Activated naive CD8-positive, alpha-beta T cell treated with anti-CD3 and anti-CD28 coated beads, Interleukin-2, amount 50 U/mL, for 24 hours (primary cell): ENCODE data around the gene EZH1.

Source experiments
- ATAC-seq: fragments of 150-1000 bp; cut with Tn5 transposase; one replicate; pipeline ENCODE4 v1.10.0; 2021
- DNase-seq: peaks from one replicate; pipeline ENCODE4 v3.0.0; 2021
- H3K27ac Mint-ChIP-seq: one replicate; pipeline ENCODE4 v1.8.0; 2021; ENCODE audit warnings: mild to moderate bottlenecking, mixed read lengths
- H3K27me3 Mint-ChIP-seq: one replicate; pipeline ENCODE4 v1.8.0; 2021; ENCODE audit warnings: mixed read lengths
- H3K36me3 Mint-ChIP-seq: one replicate; pipeline ENCODE4 v1.8.0; 2021; ENCODE audit warnings: low read depth, mixed read lengths
- H3K4me1 Mint-ChIP-seq: one replicate; pipeline ENCODE4 v1.8.0; 2021; ENCODE audit warnings: mixed read lengths
- H3K4me3 Mint-ChIP-seq: one replicate; pipeline ENCODE4 v1.8.0; 2021; ENCODE audit warnings: mild to moderate bottlenecking, moderate library complexity, mixed read lengths
- H3K9me3 Mint-ChIP-seq: one replicate; pipeline ENCODE4 v1.8.0; 2021; ENCODE audit warnings: mixed read lengths

The EZH1 gene

GRCh38 chr17:42706732-42707131, 38.1 kb downstream of the EZH1 start:
- Mint-ChIP-seq H3K27ac (no peak overlapping the region), H3K36me3 (peaks cover 59% of the 10 kb centered on the region), H3K9me3 (no peaks in the 10 kb centered on the region), H3K4me3 (no peak overlapping the region), H3K27me3 (no peaks in the 10 kb centered on the region), H3K4me1 (peaks cover 25% of the 10 kb centered on the region)
- DNase-seq (peak; percentile 54), ATAC-seq (peak; percentile 42)

GRCh38 chr17:42704837-42705494, 39.9 kb downstream of the EZH1 start:
- Mint-ChIP-seq H3K9me3 (no peaks in the 10 kb centered on the region), H3K4me1 (peaks cover 25% of the 10 kb centered on the region), H3K27ac (peak overlapping the region; percentile 35), H3K36me3 (peaks cover 48% of the 10 kb centered on the region), H3K27me3 (no peaks in the 10 kb centered on the region), H3K4me3 (no peak overlapping the region)
- DNase-seq: peak; percentile 42
- ATAC-seq: peak; percentile 86

- peaks cover 25% of the 10 kb centered on the region for H3K4me1 Mint-ChIP-seq
- ATAC-seq: no peak
- DNase-seq: no peak
- no peaks in the 10 kb centered on the region for H3K27me3 Mint-ChIP-seq
- H3K4me3 Mint-ChIP-seq: no peak overlapping the region
- H3K36me3 Mint-ChIP-seq: peaks cover 47% of the 10 kb centered on the region
- H3K9me3 Mint-ChIP-seq: no peaks in the 10 kb centered on the region
- peak overlapping the region; percentile 35 for H3K27ac Mint-ChIP-seq
Observed at GRCh38 chr17:42704490-42704836, 40.4 kb downstream of the EZH1 start.

GRCh38 chr17:42702446-42702845, 42.4 kb downstream of the EZH1 start:
- Mint-ChIP-seq H3K4me3 (no peak overlapping the region), H3K27ac (no peak overlapping the region), H3K4me1 (peaks cover 20% of the 10 kb centered on the region), H3K36me3 (peaks cover 36% of the 10 kb centered on the region), H3K9me3 (no peaks in the 10 kb centered on the region), H3K27me3 (no peaks in the 10 kb centered on the region)
- ATAC-seq (no peak), DNase-seq (no peak)

- Mint-ChIP-seq H3K27me3 (no peaks in the 10 kb centered on the region), H3K4me3 (no peak overlapping the region)
- ATAC-seq: no peak
Observed at GRCh38 chr17:42700586-42701289, 44.1 kb downstream of the EZH1 start.

GRCh38 chr17:42699415-42699740, 45.5 kb downstream of the EZH1 start:
- ATAC-seq: no peak
- Mint-ChIP-seq H3K9me3 (no peaks in the 10 kb centered on the region), H3K36me3 (peaks cover 21% of the 10 kb centered on the region)

More at GRCh38 chr17:42700586-42701289, 44.1 kb downstream of the EZH1 start:
- Mint-ChIP-seq H3K36me3 (peaks cover 27% of the 10 kb centered on the region), H3K9me3 (no peaks in the 10 kb centered on the region), H3K4me1 (peaks cover 9% of the 10 kb centered on the region), H3K27ac (no peak overlapping the region)
- no peak for DNase-seq

GRCh38 chr17:42698736-42699414, 46.0 kb downstream of the EZH1 start:
- DNase-seq (no peak), ATAC-seq (no peak)
- Mint-ChIP-seq H3K4me1 (no peaks in the 10 kb centered on the region), H3K27ac (no peak overlapping the region), H3K9me3 (no peaks in the 10 kb centered on the region), H3K36me3 (peaks cover 18% of the 10 kb centered on the region), H3K27me3 (no peaks in the 10 kb centered on the region), H3K4me3 (no peak overlapping the region)

More at GRCh38 chr17:42699415-42699740, 45.5 kb downstream of the EZH1 start:
- H3K27ac Mint-ChIP-seq: no peak overlapping the region
- no peak for DNase-seq
- peaks cover under 1% of the 10 kb centered on the region for H3K4me1 Mint-ChIP-seq
- H3K27me3 Mint-ChIP-seq: no peaks in the 10 kb centered on the region
- no peak overlapping the region for H3K4me3 Mint-ChIP-seq

- ATAC-seq (no peak), DNase-seq (no peak)
- peaks cover 7% of the 10 kb centered on the region for H3K36me3 Mint-ChIP-seq
- H3K27ac Mint-ChIP-seq: no peak overlapping the region
- H3K9me3 Mint-ChIP-seq: no peaks in the 10 kb centered on the region
- H3K4me3 Mint-ChIP-seq: no peak overlapping the region
- no peaks in the 10 kb centered on the region for H3K27me3 Mint-ChIP-seq
- no peaks in the 10 kb centered on the region for H3K4me1 Mint-ChIP-seq
Observed at GRCh38 chr17:42697108-42697811, 47.6 kb downstream of the EZH1 start.

GRCh38 chr17:42695500-42695899, 49.3 kb downstream of the EZH1 start:
- ATAC-seq (no peak), DNase-seq (no peak)
- no peaks in the 10 kb centered on the region for H3K27me3 Mint-ChIP-seq
- no peaks in the 10 kb centered on the region for H3K4me1 Mint-ChIP-seq
- no peak overlapping the region for H3K27ac Mint-ChIP-seq
- H3K36me3 Mint-ChIP-seq: peaks cover 4% of the 10 kb centered on the region
- H3K4me3 Mint-ChIP-seq: no peak overlapping the region
- no peaks in the 10 kb centered on the region for H3K9me3 Mint-ChIP-seq

GRCh38 chr17:42694524-42694923, 50.3 kb downstream of the EZH1 start:
- Mint-ChIP-seq H3K27ac (no peak overlapping the region), H3K4me1 (no peaks in the 10 kb centered on the region), H3K4me3 (no peak overlapping the region), H3K27me3 (no peaks in the 10 kb centered on the region), H3K9me3 (no peaks in the 10 kb centered on the region), H3K36me3 (peaks cover 3% of the 10 kb centered on the region)
- ATAC-seq (no peak), DNase-seq (no peak)

- H3K9me3 Mint-ChIP-seq: no peaks in the 10 kb centered on the region
- H3K4me1 Mint-ChIP-seq: no peaks in the 10 kb centered on the region
- H3K27me3 Mint-ChIP-seq: no peaks in the 10 kb centered on the region
- peaks cover 1% of the 10 kb centered on the region for H3K36me3 Mint-ChIP-seq
- no peak overlapping the region for H3K27ac Mint-ChIP-seq
- no peak overlapping the region for H3K4me3 Mint-ChIP-seq
- no peak for ATAC-seq
- DNase-seq: no peak
Observed at GRCh38 chr17:42692489-42692888, 52.4 kb downstream of the EZH1 start.

- no peaks in the 10 kb centered on the region for H3K9me3 Mint-ChIP-seq
- H3K27me3 Mint-ChIP-seq: no peaks in the 10 kb centered on the region
- H3K36me3 Mint-ChIP-seq: peaks cover 1% of the 10 kb centered on the region
- DNase-seq (no peak), ATAC-seq (peak; percentile 22)
- H3K4me3 Mint-ChIP-seq: no peak overlapping the region
- no peaks in the 10 kb centered on the region for H3K4me1 Mint-ChIP-seq
- no peak overlapping the region for H3K27ac Mint-ChIP-seq
Observed at GRCh38 chr17:42691021-42691545, 53.8 kb downstream of the EZH1 start.

GRCh38 chr17:42690596-42690995, 54.2 kb downstream of the EZH1 start:
- Mint-ChIP-seq H3K9me3 (no peaks in the 10 kb centered on the region), H3K27ac (no peak overlapping the region), H3K4me3 (no peak overlapping the region), H3K4me1 (no peaks in the 10 kb centered on the region), H3K27me3 (peaks cover 5% of the 10 kb centered on the region), H3K36me3 (peaks cover 1% of the 10 kb centered on the region)
- ATAC-seq: no peak
- no peak for DNase-seq

- DNase-seq (no peak), ATAC-seq (no peak)
- no peaks in the 10 kb centered on the region for H3K9me3 Mint-ChIP-seq
- no peak overlapping the region for H3K27ac Mint-ChIP-seq
- H3K4me3 Mint-ChIP-seq: no peak overlapping the region
- H3K4me1 Mint-ChIP-seq: peaks cover 7% of the 10 kb centered on the region
- peaks cover 23% of the 10 kb centered on the region for H3K27me3 Mint-ChIP-seq
- no peaks in the 10 kb centered on the region for H3K36me3 Mint-ChIP-seq
Observed at GRCh38 chr17:42687707-42688320, 57.0 kb downstream of the EZH1 start.
